ENCODE data around the gene NSL1. TPM values are rescaled to one million over a fixed set of nuclear protein-coding genes. Genes with fewer than 3 reads are reported as not detected.

Gene NSL1
- total and polyA plus RNA-seq, 3 donors from 2014 or later: 29.3 to 52.7 (median 50.0) TPM

GRCh38 chr1:212689758-212690529, 101.6 kb downstream of the NSL1 start:
- H3K27ac ChIP-seq: no peak overlapping the region
- no peaks in the 10 kb centered on the region for H3K27me3 ChIP-seq
- intact Hi-C loops (cut with DNase I; ENCODE audit: low total_unique reads): no loop called here
- H3K4me1 ChIP-seq: no peaks in the 10 kb centered on the region
- no peaks in the 10 kb centered on the region for H3K9me3 ChIP-seq
- H3K4me3 ChIP-seq: no peak overlapping the region
- no peaks in the 10 kb centered on the region for H3K36me3 ChIP-seq (ENCODE audit: low read depth, missing control alignments)
- 84 to 85% methylated on average over 12 of the region's 12 CpGs for WGBS, 2 donors
- DNase-seq: no peak
- no peak for TF ChIP-seq CTCF (IDR thresholded peaks at IDR 0.05)
- TF ChIP-seq POLR2A (IDR thresholded peaks at IDR 0.05): no peak

- no peak for TF ChIP-seq POLR2A (IDR thresholded peaks at IDR 0.05)
- TF ChIP-seq CTCF (IDR thresholded peaks at IDR 0.05): no peak
- DNase-seq: no peak
- H3K4me1 ChIP-seq: no peaks in the 10 kb centered on the region
- intact Hi-C loops (cut with DNase I; ENCODE audit: low total_unique reads): no loop called here
- H3K4me3 ChIP-seq: no peak overlapping the region
- WGBS, 2 donors: 66 to 70% methylated on average over 5 of the region's 5 CpGs
- no peak overlapping the region for H3K27ac ChIP-seq
- H3K36me3 ChIP-seq (ENCODE audit: low read depth, missing control alignments): no peaks in the 10 kb centered on the region
- no peaks in the 10 kb centered on the region for H3K9me3 ChIP-seq
- no peaks in the 10 kb centered on the region for H3K27me3 ChIP-seq
These were observed 102.3 kb downstream of the NSL1 start for GRCh38 chr1:212689196-212689725.

- no peak for DNase-seq
- 75 to 90% methylated on average over 7 of the region's 7 CpGs for WGBS, 2 donors
- intact Hi-C loops (cut with DNase I; ENCODE audit: low total_unique reads): no loop called here
These were observed 103.1 kb downstream of the NSL1 start for GRCh38 chr1:212688341-212689047.

GRCh38 chr1:212687811-212688210, 103.8 kb downstream of the NSL1 start:
- DNase-seq: no peak
- no peak overlapping the region for H3K27ac ChIP-seq
- no peak overlapping the region for H3K4me3 ChIP-seq
- H3K4me1 ChIP-seq: no peaks in the 10 kb centered on the region
- H3K9me3 ChIP-seq: no peaks in the 10 kb centered on the region
- no peak for TF ChIP-seq POLR2A (IDR thresholded peaks at IDR 0.05)
- TF ChIP-seq CTCF (IDR thresholded peaks at IDR 0.05): no peak
- H3K27me3 ChIP-seq: no peaks in the 10 kb centered on the region
- intact Hi-C loops (cut with DNase I; ENCODE audit: low total_unique reads): no loop called here
- 90 to 97% methylated on average over 2 of the region's 2 CpGs for WGBS, 2 donors
- H3K36me3 ChIP-seq (ENCODE audit: low read depth, missing control alignments): no peaks in the 10 kb centered on the region

More at GRCh38 chr1:212688341-212689047, 103.1 kb downstream of the NSL1 start:
- Histone ChIP-seq H3K4me1 (no peaks in the 10 kb centered on the region), H3K27me3 (no peaks in the 10 kb centered on the region), H3K36me3 (ENCODE audit: low read depth, missing control alignments) (no peaks in the 10 kb centered on the region), H3K9me3 (no peaks in the 10 kb centered on the region), H3K27ac (no peak overlapping the region), H3K4me3 (no peak overlapping the region)
- TF ChIP-seq CTCF (IDR thresholded peaks at IDR 0.05): no peak
- no peak for TF ChIP-seq POLR2A (IDR thresholded peaks at IDR 0.05)

Measured in testis (tissue), 3 donors.